ENCODE data around the gene PRRX1.

GRCh38 chr1:170671629-170671963 is 7.7 kb downstream of the PRRX1 start:
- TF ChIP-seq POLR2A (IDR thresholded peaks at IDR 0.05; ENCODE audit: low read length) (no peak), GATA1 (IDR thresholded peaks at IDR 0.05; ENCODE audit: low read depth, low read length) (no peak)

All from erythroblast (primary cell).